GM21390 (cell line): ENCODE data around the gene CEP72.
"Not testable (repeated sequence)": the region's sequence is repeated elsewhere in the genome, so short reads cannot be mapped to it uniquely, and the experiment has no call there.

Experiments used
- ATAC-seq: cut with Tn5 transposase; IDR thresholded peaks from one replicate; pipeline ENCODE4 v1.9.1; 2021; ENCODE audit not compliant: unreplicated experiment

The CEP72 gene

GRCh38 chr5:597871-598563, 14.1 kb upstream of the CEP72 start:
- no peak for ATAC-seq

GRCh38 chr5:598564-598890, 13.6 kb upstream of the CEP72 start:
- no peak for ATAC-seq

GRCh38 chr5:600886-601541, 11.1 kb upstream of the CEP72 start:
- no peak for ATAC-seq

- no peak for ATAC-seq
Measured at GRCh38 chr5:601771-602465, 10.2 kb upstream of the CEP72 start.

GRCh38 chr5:602466-603035, 9.6 kb upstream of the CEP72 start:
- ATAC-seq = no peak

GRCh38 chr5:603081-603998, 8.8 kb upstream of the CEP72 start:
- no peak for ATAC-seq

GRCh38 chr5:604391-604831, 7.7 kb upstream of the CEP72 start:
- no peak for ATAC-seq

- ATAC-seq = not testable (repeated sequence)
Measured at GRCh38 chr5:605090-605489, 7.0 kb upstream of the CEP72 start.

- ATAC-seq = no peak
Measured at GRCh38 chr5:606061-606460, 6.1 kb upstream of the CEP72 start.

- ATAC-seq = no peak
Measured at GRCh38 chr5:606526-607399, 5.4 kb upstream of the CEP72 start.

- no peak for ATAC-seq
Measured at GRCh38 chr5:607541-608428, 4.4 kb upstream of the CEP72 start.

- no peak for ATAC-seq
Measured at GRCh38 chr5:608429-609370, 3.4 kb upstream of the CEP72 start.

GRCh38 chr5:609506-609905, 2.6 kb upstream of the CEP72 start:
- no peak for ATAC-seq

- no peak for ATAC-seq
Measured at GRCh38 chr5:610011-610743, 2.0 kb upstream of the CEP72 start.

GRCh38 chr5:610744-611730, 1.1 kb upstream of the CEP72 start:
- no peak for ATAC-seq
